H9 (cell line): Measurements from ENCODE around the gene HMGN2. TPM values are rescaled to one million over a fixed set of nuclear protein-coding genes. Genes with fewer than 3 reads are reported as not detected.

Experiments used
- DNase-seq: peaks from one replicate; pipeline ENCODE4 v3.0.0-alpha.2; 2017
- H2AFZ ChIP-seq: one replicate; pipeline ENCODE4 v1.6.1; 2013; ENCODE audit warnings: mild to moderate bottlenecking, low read length, control low read depth, moderate library complexity
- H2AK5ac ChIP-seq: 2 replicates; pipeline ENCODE4 v1.6.1; 2013; ENCODE audit warnings: low read length, control low read depth, mixed read lengths; ENCODE audit not compliant: insufficient read length
- H2BK120ac ChIP-seq: one replicate; pipeline ENCODE4 v1.6.1; 2013; ENCODE audit warnings: low read depth, mild to moderate bottlenecking, low read length, control low read depth, inconsistent platforms; ENCODE audit not compliant: poor library complexity, severe bottlenecking
- H2BK12ac ChIP-seq: 2 replicates; pipeline ENCODE4 v1.6.1; 2013; ENCODE audit warnings: low read length, control low read depth, mixed read lengths, low read depth; ENCODE audit not compliant: insufficient read length
- H2BK15ac ChIP-seq: 2 replicates; pipeline ENCODE4 v1.6.1; 2013; ENCODE audit warnings: low read depth, low read length, control low read depth
- H2BK20ac ChIP-seq: one replicate; pipeline ENCODE4 v1.6.1; 2013; ENCODE audit warnings: low read depth, mild to moderate bottlenecking, low read length, control low read depth, inconsistent platforms; ENCODE audit not compliant: poor library complexity, severe bottlenecking
- H2BK5ac ChIP-seq: 2 replicates; pipeline ENCODE4 v1.6.1; 2013; ENCODE audit warnings: low read length, control low read depth, mixed read lengths; ENCODE audit not compliant: insufficient read length
- H3K14ac ChIP-seq: 2 replicates; pipeline ENCODE4 v1.6.1; 2013; ENCODE audit warnings: low read length, control low read depth; ENCODE audit not compliant: insufficient read depth
- H3K18ac ChIP-seq: 2 replicates; pipeline ENCODE4 v1.6.1; 2013; ENCODE audit warnings: low read depth, mild to moderate bottlenecking, mixed read lengths, low read length, control low read depth; ENCODE audit not compliant: insufficient read length
- H3K23ac ChIP-seq: 2 replicates; pipeline ENCODE4 v1.6.1; 2013; ENCODE audit warnings: low read length, control low read depth, mixed read lengths, low read depth; ENCODE audit not compliant: insufficient read length
- H3K23me2 ChIP-seq: 2 replicates; pipeline ENCODE4 v1.6.1; 2013; ENCODE audit warnings: low read depth, mild to moderate bottlenecking, mixed read lengths, low read length, control low read depth; ENCODE audit not compliant: insufficient read length, poor library complexity, severe bottlenecking
- H3K27ac ChIP-seq: 2 replicates; pipeline ENCODE4 v1.5.1; 2013; ENCODE audit warnings: low read length, control low read depth, mixed read lengths, low read depth; ENCODE audit not compliant: insufficient read length
- H3K27me3 ChIP-seq: 2 replicates; pipeline ENCODE4 v1.6.1; 2013; ENCODE audit warnings: low read length, control low read depth, inconsistent platforms; ENCODE audit not compliant: insufficient read depth
- H3K4ac ChIP-seq: 2 replicates; pipeline ENCODE4 v1.6.1; 2013; ENCODE audit warnings: low read depth, mild to moderate bottlenecking, control low read depth, inconsistent platforms, low read length, moderate library complexity
- H3K4me1 ChIP-seq: 2 replicates; pipeline ENCODE4 v1.6.1; 2013; ENCODE audit warnings: low read length, control low read depth, inconsistent platforms; ENCODE audit not compliant: insufficient read depth
- H3K4me2 ChIP-seq: 2 replicates; pipeline ENCODE4 v1.6.1; 2013; ENCODE audit warnings: low read length, control low read depth, mixed read lengths; ENCODE audit not compliant: insufficient read length, insufficient read depth
- H3K56ac ChIP-seq: 2 replicates; pipeline ENCODE4 v1.6.1; 2013; ENCODE audit warnings: low read depth, mild to moderate bottlenecking, mixed read lengths, low read length, control low read depth; ENCODE audit not compliant: insufficient read length
- H3K79me1 ChIP-seq: 2 replicates; pipeline ENCODE4 v1.6.1; 2013; ENCODE audit warnings: low read depth, mild to moderate bottlenecking, moderate library complexity, low read length, control low read depth, inconsistent platforms; ENCODE audit not compliant: insufficient read depth, poor library complexity, severe bottlenecking
- H3K79me2 ChIP-seq: 2 replicates; pipeline ENCODE4 v1.6.1; 2013; ENCODE audit warnings: low read length, control low read depth, inconsistent platforms; ENCODE audit not compliant: insufficient read depth
- H3K9ac ChIP-seq: 2 replicates; pipeline ENCODE4 v1.6.1; 2013; ENCODE audit warnings: low read length, control low read depth, mixed read lengths; ENCODE audit not compliant: insufficient read length; ENCODE audit errors: extremely low read depth
- H3K9me3 ChIP-seq: one replicate; pipeline ENCODE4 v1.6.1; 2013; ENCODE audit warnings: low read depth, low read length, inconsistent platforms; ENCODE audit not compliant: control insufficient read depth
- H3T11ph ChIP-seq: one replicate; pipeline ENCODE4 v1.6.1; 2013; ENCODE audit warnings: mild to moderate bottlenecking, low read length, control low read depth, inconsistent platforms
- H4K20me1 ChIP-seq: one replicate; pipeline ENCODE4 v1.6.1; 2013; ENCODE audit not compliant: control insufficient read depth, insufficient read length, insufficient read depth
- H4K5ac ChIP-seq: 2 replicates; pipeline ENCODE4 v1.6.1; 2013; ENCODE audit warnings: low read depth, mild to moderate bottlenecking, mixed read lengths, low read length, control low read depth; ENCODE audit not compliant: insufficient read length
- H4K8ac ChIP-seq: replicated peaks from 2 replicates; pipeline ENCODE4 v1.6.1; 2013; ENCODE audit warnings: low read length, control low read depth, mixed read lengths, low read depth; ENCODE audit not compliant: insufficient read length
- H4K91ac ChIP-seq: 2 replicates; pipeline ENCODE4 v1.6.1; 2013; ENCODE audit warnings: low read depth, mild to moderate bottlenecking, moderate library complexity, mixed read lengths, low read length, control low read depth; ENCODE audit not compliant: insufficient read length
- H3K27ac Mint-ChIP-seq, 3 experiments: 2 replicates in 2 of 3; 3 replicates in 1 of 3; pipeline ENCODE4 v1.8.0; 2020 to 2021; ENCODE audit warnings: mixed read lengths in 3 of 3, mild to moderate bottlenecking in 1 of 3, moderate library complexity in 1 of 3
- H3K27me3 Mint-ChIP-seq: 2 replicates; pipeline ENCODE4 v1.8.0; 2021; ENCODE audit warnings: low read depth, mild to moderate bottlenecking, moderate library complexity, mixed read lengths
- H3K36me3 Mint-ChIP-seq, 3 experiments: 2 replicates in 2 of 3; 3 replicates in 1 of 3; pipeline ENCODE4 v1.8.0; 2020 to 2021; ENCODE audit warnings: low read depth in 3 of 3, mixed read lengths in 3 of 3; ENCODE audit not compliant: insufficient read depth in 1 of 3
- H3K4me1 Mint-ChIP-seq, 2 experiments: 2 replicates each; pipeline ENCODE4 v1.8.0; 2020; ENCODE audit warnings: mixed read lengths in 2 of 2
- H3K4me3 Mint-ChIP-seq, 2 experiments: 2 replicates in 1 of 2; 3 replicates in 1 of 2; pipeline ENCODE4 v1.8.0; 2020 to 2021; ENCODE audit warnings: mild to moderate bottlenecking in 2 of 2, mixed read lengths in 2 of 2, moderate library complexity in 1 of 2
- H3K9me3 Mint-ChIP-seq, 2 experiments: 2 replicates in 1 of 2; 3 replicates in 1 of 2; pipeline ENCODE4 v1.8.0; 2020; ENCODE audit warnings: mild to moderate bottlenecking in 2 of 2, mixed read lengths in 2 of 2, moderate library complexity in 1 of 2
- WGBS: extraction: QIAGEN DNeasy Blood & Tissue Kit; methylation state at CpG from one replicate; pipeline ENCODE4 v1.1.7; 2013; ENCODE audit warnings: missing lambda C conversion rate, low lambda C conversion rate, mixed read lengths; ENCODE audit not compliant: insufficient read length; ENCODE audit errors: extremely low coverage; 5-methylcytosine and 5-hydroxymethylcytosine counted together
- total RNA-seq: library from RNA; stranded (reverse); gene quantifications from 2 replicates; pipeline ENCODE4 v1.2.1, GENCODE V29; 2021
- TF ChIP-seq, protein P1 (sequence below): fragments of 200-600 bp; sonication (generic); conservative IDR thresholded peaks from 3 replicates; pipeline ENCODE4 v1.8.0; 2021; ENCODE audit warnings: antibody characterized with exemption, mild to moderate bottlenecking

The HMGN2 gene
- total RNA-seq, 1 experiment from 2014 or later, result 622 TPM

DNA sequence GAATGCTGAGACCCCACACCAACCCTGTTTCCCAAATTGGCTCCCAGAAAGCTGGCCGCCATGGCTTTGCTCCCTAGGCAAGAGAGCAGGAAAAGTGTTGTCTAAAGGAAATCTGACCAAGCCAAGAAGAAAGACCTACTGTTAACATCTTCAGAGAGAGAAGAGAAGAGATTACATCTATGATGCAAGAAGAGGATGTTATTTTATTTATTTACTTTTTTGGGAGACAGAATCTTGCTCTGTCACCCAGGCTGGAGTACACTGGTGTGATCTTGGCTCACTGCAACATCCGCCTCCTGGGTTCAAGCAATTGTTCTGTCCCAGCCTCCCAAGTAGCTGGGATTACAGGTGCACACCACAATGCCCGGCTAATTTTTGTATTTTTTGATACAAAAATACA is 21.7 kb downstream of the HMGN2 start:
- H3K4me1 Mint-ChIP-seq, result peaks cover 5 to 11% of the 10 kb centered on the region in 2 experiments; a peak in 2 of 4 replicates
- H3K36me3 Mint-ChIP-seq, result peaks cover 0 to 2% (median 0%) of the 10 kb centered on the region in 3 experiments; a peak in 1 of 7 replicates
- no peak overlapping the region for H3K23ac ChIP-seq
- H3K56ac ChIP-seq, result no peak overlapping the region
- no peak overlapping the region for H3K4ac ChIP-seq
- no CpG with 5 or more reads among the region's 3 CpGs for WGBS
- H3K4me1 ChIP-seq, result no peaks in the 10 kb centered on the region
- H3K9ac ChIP-seq, result no peak overlapping the region
- no peaks in the 10 kb centered on the region; the same call in none of the 2 replicates for H3K27me3 Mint-ChIP-seq
- no peaks in the 10 kb centered on the region for H3K9me3 ChIP-seq
- H3K9me3 Mint-ChIP-seq, result no peaks in the 10 kb centered on the region
- no peaks in the 10 kb centered on the region for H3K27me3 ChIP-seq
- H3K23me2 ChIP-seq, result no peaks in the 10 kb centered on the region
- H3K79me2 ChIP-seq, result no peaks in the 10 kb centered on the region
- no peak overlapping the region for H2AFZ ChIP-seq
- no peak overlapping the region for H3K27ac ChIP-seq
- TF ChIP-seq, protein P1, sequence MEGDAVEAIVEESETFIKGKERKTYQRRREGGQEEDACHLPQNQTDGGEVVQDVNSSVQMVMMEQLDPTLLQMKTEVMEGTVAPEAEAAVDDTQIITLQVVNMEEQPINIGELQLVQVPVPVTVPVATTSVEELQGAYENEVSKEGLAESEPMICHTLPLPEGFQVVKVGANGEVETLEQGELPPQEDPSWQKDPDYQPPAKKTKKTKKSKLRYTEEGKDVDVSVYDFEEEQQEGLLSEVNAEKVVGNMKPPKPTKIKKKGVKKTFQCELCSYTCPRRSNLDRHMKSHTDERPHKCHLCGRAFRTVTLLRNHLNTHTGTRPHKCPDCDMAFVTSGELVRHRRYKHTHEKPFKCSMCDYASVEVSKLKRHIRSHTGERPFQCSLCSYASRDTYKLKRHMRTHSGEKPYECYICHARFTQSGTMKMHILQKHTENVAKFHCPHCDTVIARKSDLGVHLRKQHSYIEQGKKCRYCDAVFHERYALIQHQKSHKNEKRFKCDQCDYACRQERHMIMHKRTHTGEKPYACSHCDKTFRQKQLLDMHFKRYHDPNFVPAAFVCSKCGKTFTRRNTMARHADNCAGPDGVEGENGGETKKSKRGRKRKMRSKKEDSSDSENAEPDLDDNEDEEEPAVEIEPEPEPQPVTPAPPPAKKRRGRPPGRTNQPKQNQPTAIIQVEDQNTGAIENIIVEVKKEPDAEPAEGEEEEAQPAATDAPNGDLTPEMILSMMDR, result no peak
- no peaks in the 10 kb centered on the region for H4K20me1 ChIP-seq
- H3K14ac ChIP-seq, result no peak overlapping the region
- no peak overlapping the region for H3T11ph ChIP-seq
- no peak overlapping the region for H2BK20ac ChIP-seq
- H3K79me1 ChIP-seq, result no peaks in the 10 kb centered on the region
- no peak overlapping the region for H2AK5ac ChIP-seq
- no peak overlapping the region for H2BK120ac ChIP-seq
- no peak for DNase-seq
- no peak overlapping the region for H3K4me2 ChIP-seq
- H3K27ac Mint-ChIP-seq, result peak overlapping the region in 1 of 3 experiments; percentile 8; a peak in 1 of 7 replicates
- no peak overlapping the region for H3K18ac ChIP-seq
- H2BK12ac ChIP-seq, result no peak overlapping the region
- no peak overlapping the region for H2BK5ac ChIP-seq
- H4K91ac ChIP-seq, result no peak overlapping the region
- no peak overlapping the region for H4K5ac ChIP-seq
- H3K4me3 Mint-ChIP-seq, result no peak overlapping the region
- H2BK15ac ChIP-seq, result no peak overlapping the region
- H4K8ac ChIP-seq, result no peak overlapping the region
